ENCODE measurements around the gene RAB11FIP4. TPM values are rescaled to one million over a fixed set of nuclear protein-coding genes. Genes with fewer than 3 reads are reported as not detected.

The RAB11FIP4 gene
- total RNA-seq, 1 experiment from 2014 or later: 2.8 TPM

GRCh38 chr17:31585280-31585630 is 193.8 kb downstream of the RAB11FIP4 start:
- no peaks in the 10 kb centered on the region for H3K9me3 Mint-ChIP-seq (ENCODE audit: unreplicated experiment)
- BruUV-seq (replicated peaks): no TSS peak
- ChIA-PET CTCF (no interaction called here), POLR2A (interaction anchor here (1.2 to 1.3 kb wide), 2 partner anchors 11 to 205 kb away, joined by 4 to 5 read pairs; no protein-coding TSS in a partner anchor)
- no peak overlapping the region for H3K4me3 Mint-ChIP-seq (ENCODE audit: unreplicated experiment)
- H3K4me1 Mint-ChIP-seq (ENCODE audit: insufficient read depth, unreplicated experiment): peaks cover 47% of the 10 kb centered on the region
- peaks cover 10% of the 10 kb centered on the region for H3K36me3 Mint-ChIP-seq (ENCODE audit: insufficient read depth, unreplicated experiment)
- no peaks in the 10 kb centered on the region for H3K27me3 Mint-ChIP-seq (ENCODE audit: insufficient read depth, unreplicated experiment)
- TF ChIP-seq CTCF (IDR thresholded peaks at IDR 0.05; ENCODE audit: unreplicated experiment): no peak
- DNase-seq (ENCODE audit: unreplicated experiment): no peak
- intact Hi-C loops (cut with micrococcal nuclease): no loop called here
- H3K27ac Mint-ChIP-seq (ENCODE audit: low read depth, unreplicated experiment): no peak overlapping the region

GRCh38 chr17:31586946-31587345 is 195.5 kb downstream of the RAB11FIP4 start:
- POLR2A ChIA-PET: no interaction called here
- Mint-ChIP-seq H3K27me3 (ENCODE audit: insufficient read depth, unreplicated experiment) (no peaks in the 10 kb centered on the region), H3K27ac (ENCODE audit: low read depth, unreplicated experiment) (no peak overlapping the region), H3K36me3 (ENCODE audit: insufficient read depth, unreplicated experiment) (peaks cover 10% of the 10 kb centered on the region), H3K9me3 (ENCODE audit: unreplicated experiment) (no peaks in the 10 kb centered on the region), H3K4me1 (ENCODE audit: insufficient read depth, unreplicated experiment) (peaks cover 30% of the 10 kb centered on the region), H3K4me3 (ENCODE audit: unreplicated experiment) (no peak overlapping the region)
- DNase-seq (ENCODE audit: unreplicated experiment): no peak
- intact Hi-C loops (cut with micrococcal nuclease): no loop called here
- no peak for TF ChIP-seq CTCF (IDR thresholded peaks at IDR 0.05; ENCODE audit: unreplicated experiment)
- BruUV-seq (replicated peaks): no TSS peak
- CTCF ChIA-PET: no interaction called here

GRCh38 chr17:31587462-31587861 is 196.0 kb downstream of the RAB11FIP4 start:
- Mint-ChIP-seq H3K27ac (ENCODE audit: low read depth, unreplicated experiment) (no peak overlapping the region), H3K9me3 (ENCODE audit: unreplicated experiment) (no peaks in the 10 kb centered on the region), H3K36me3 (ENCODE audit: insufficient read depth, unreplicated experiment) (peaks cover 13% of the 10 kb centered on the region), H3K4me3 (ENCODE audit: unreplicated experiment) (no peak overlapping the region), H3K27me3 (ENCODE audit: insufficient read depth, unreplicated experiment) (no peaks in the 10 kb centered on the region), H3K4me1 (ENCODE audit: insufficient read depth, unreplicated experiment) (peaks cover 25% of the 10 kb centered on the region)
- no peak for DNase-seq (ENCODE audit: unreplicated experiment)
- BruUV-seq (replicated peaks): no TSS peak
- CTCF ChIA-PET: no interaction called here
- TF ChIP-seq CTCF (IDR thresholded peaks at IDR 0.05; ENCODE audit: unreplicated experiment): no peak
- POLR2A ChIA-PET: interaction anchor here (0.6 to 1.8 kb wide), 2 partner anchors 9 to 10 kb away, joined by 3 read pairs; no protein-coding TSS in a partner anchor
- intact Hi-C loops (cut with micrococcal nuclease): no loop called here

Small RNA genes within 50 kb of the gene (microRNA-seq; reads per million reads assigned to microRNA genes)
- 543 reads per million, percentile 83 among the genes with 10 or more reads in this experiment for gene MIR193A
- gene MIR365B: 3.3 reads per million, percentile 24 among the genes with 10 or more reads in this experiment
- 6.3 reads per million, percentile 40 among the genes with 10 or more reads in this experiment for gene MIR4725

Other genes starting within 250 kb of the RAB11FIP4 start
- gene OMG, start 94.4 kb upstream of the RAB11FIP4 start, total RNA-seq (2022): 0.16 TPM in 1 of 2 replicates, not detected in the other
- gene EVI2B, start 77.6 kb upstream of the RAB11FIP4 start, total RNA-seq (2022): 3.6 and 3.8 TPM in 2 replicates
- gene EVI2A, start 70.1 kb upstream of the RAB11FIP4 start, total RNA-seq (2022): 2.6 and 3.3 TPM in 2 replicates

Data from MCF 10A (cell line).